Neural crest cell (in vitro differentiated cells): ENCODE results near the gene PPP1R15B. TPM values are rescaled to one million over a fixed set of nuclear protein-coding genes. Genes with fewer than 3 reads are reported as not detected.

ENCODE experiments used
- DNase-seq: peaks from one replicate; pipeline ENCODE4 v3.0.0; 2021; ENCODE audit warnings: low read depth, mixed read lengths, low spot score
- H3K27ac Mint-ChIP-seq: one replicate; pipeline ENCODE4 v1.8.0; 2021; ENCODE audit warnings: mild to moderate bottlenecking, mixed read lengths; ENCODE audit not compliant: unreplicated experiment
- H3K27me3 Mint-ChIP-seq: 2 replicates; pipeline ENCODE4 v1.8.0; 2021; ENCODE audit warnings: low read depth, mild to moderate bottlenecking, mixed read lengths
- H3K36me3 Mint-ChIP-seq: 2 replicates; pipeline ENCODE4 v1.8.0; 2021; ENCODE audit warnings: low read depth, mild to moderate bottlenecking, mixed read lengths
- H3K4me1 Mint-ChIP-seq: 2 replicates; pipeline ENCODE4 v1.8.0; 2021; ENCODE audit warnings: mixed read lengths
- H3K4me3 Mint-ChIP-seq: one replicate; pipeline ENCODE4 v1.8.0; 2021; ENCODE audit warnings: mild to moderate bottlenecking, mixed read lengths
- H3K9me3 Mint-ChIP-seq: 2 replicates; pipeline ENCODE4 v1.8.0; 2021; ENCODE audit warnings: mixed read lengths
- CTCF ChIP-seq: fragments of 200-600 bp; sonication (generic); conservative IDR thresholded peaks from 2 replicates; pipeline ENCODE4 v1.5.0; 2021; ENCODE audit warnings: antibody characterized with exemption, mild to moderate bottlenecking
- total RNA-seq: library from RNA; stranded (reverse); gene quantifications from 2 replicates; pipeline ENCODE4 v1.2.1, GENCODE V29; 2021

The PPP1R15B gene
- total RNA-seq, 1 donor from 2014 or later: 46.6 TPM

- peak overlapping the region; percentile 84 for H3K4me3 Mint-ChIP-seq
- H3K27ac Mint-ChIP-seq: no peak overlapping the region
- no peak for TF ChIP-seq CTCF
- no peaks in the 10 kb centered on the region for H3K27me3 Mint-ChIP-seq
- H3K36me3 Mint-ChIP-seq: peaks cover 24% of the 10 kb centered on the region
- H3K4me1 Mint-ChIP-seq: peaks cover 57% of the 10 kb centered on the region
- H3K9me3 Mint-ChIP-seq: no peaks in the 10 kb centered on the region
- no peak for DNase-seq
These were observed 44.2 kb upstream of the PPP1R15B start for GRCh38 chr1:204455831-204456145.

GRCh38 chr1:204455063-204455830 is 43.6 kb upstream of the PPP1R15B start:
- Mint-ChIP-seq H3K27me3 (no peaks in the 10 kb centered on the region), H3K4me3 (peak overlapping the region; percentile 84), H3K36me3 (peaks cover 22% of the 10 kb centered on the region), H3K9me3 (no peaks in the 10 kb centered on the region), H3K4me1 (peaks cover 57% of the 10 kb centered on the region), H3K27ac (peak overlapping the region; percentile 99)
- peak; percentile 59 for DNase-seq
- TF ChIP-seq CTCF: no peak

GRCh38 chr1:204454476-204454875 is 42.9 kb upstream of the PPP1R15B start:
- no peaks in the 10 kb centered on the region for H3K27me3 Mint-ChIP-seq
- H3K27ac Mint-ChIP-seq: peak overlapping the region; percentile 93
- peaks cover 57% of the 10 kb centered on the region for H3K4me1 Mint-ChIP-seq
- H3K9me3 Mint-ChIP-seq: no peaks in the 10 kb centered on the region
- peak overlapping the region; percentile 56 for H3K4me3 Mint-ChIP-seq
- H3K36me3 Mint-ChIP-seq: peaks cover 16% of the 10 kb centered on the region
- no peak for DNase-seq
- TF ChIP-seq CTCF: no peak

- Mint-ChIP-seq H3K27ac (peak overlapping the region; percentile 64), H3K36me3 (peaks cover 11% of the 10 kb centered on the region), H3K27me3 (no peaks in the 10 kb centered on the region), H3K4me3 (no peak overlapping the region), H3K4me1 (peaks cover 52% of the 10 kb centered on the region), H3K9me3 (no peaks in the 10 kb centered on the region)
- DNase-seq: no peak
- TF ChIP-seq CTCF: no peak
These were observed 41.6 kb upstream of the PPP1R15B start for GRCh38 chr1:204453141-204453772.

GRCh38 chr1:204451352-204452124 is 39.9 kb upstream of the PPP1R15B start:
- no peaks in the 10 kb centered on the region for H3K9me3 Mint-ChIP-seq
- H3K36me3 Mint-ChIP-seq: peaks cover 9% of the 10 kb centered on the region
- DNase-seq: no peak
- no peak overlapping the region for H3K27ac Mint-ChIP-seq
- H3K4me3 Mint-ChIP-seq: no peak overlapping the region
- H3K27me3 Mint-ChIP-seq: no peaks in the 10 kb centered on the region
- peaks cover 48% of the 10 kb centered on the region for H3K4me1 Mint-ChIP-seq
- no peak for TF ChIP-seq CTCF
